ENCODE data around the gene LNX1. TPM values are rescaled to one million over a fixed set of nuclear protein-coding genes. Genes with fewer than 3 reads are reported as not detected.

Gene LNX1
- total and polyA plus RNA-seq, 2 of the 8 experiments (the other 6 are each of a cell fraction or from before 2014, with no cell fraction given) = 2.7 to 3.8 TPM

- TF ChIP-seq, protein P1, sequence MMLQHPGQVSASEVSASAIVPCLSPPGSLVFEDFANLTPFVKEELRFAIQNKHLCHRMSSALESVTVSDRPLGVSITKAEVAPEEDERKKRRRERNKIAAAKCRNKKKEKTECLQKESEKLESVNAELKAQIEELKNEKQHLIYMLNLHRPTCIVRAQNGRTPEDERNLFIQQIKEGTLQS (IDR thresholded peaks at IDR 0.05; ENCODE audit: insufficient read depth, low read depth, low read length) = no peak
- TF ChIP-seq ZNF274 (IDR thresholded peaks at IDR 0.05; ENCODE audit: borderline replicate concordance, extremely low read depth, low read length) = no peak
- TF ChIP-seq HDAC2 (IDR thresholded peaks at IDR 0.05; ENCODE audit: borderline replicate concordance in 1 of 2, low read depth in 2 of 2, low read length in 2 of 2) = no peak
- TF ChIP-seq KDM1A (IDR thresholded peaks at IDR 0.05; ENCODE audit: borderline replicate concordance, low read length) = no peak
Measured at GRCh38 chr4:53619431-53619830, 28.1 kb upstream of the LNX1 start (continued).

Measured in H1 (cell line).